ENCODE data around the gene FER. TPM values are rescaled to one million over a fixed set of nuclear protein-coding genes. Genes with fewer than 3 reads are reported as not detected.
A peak's percentile ranks its signal among the peaks of the same experiment; 100 is the strongest.

FER gene
- total RNA-seq, 1 experiment from 2014 or later: 20.6 TPM

DNA sequence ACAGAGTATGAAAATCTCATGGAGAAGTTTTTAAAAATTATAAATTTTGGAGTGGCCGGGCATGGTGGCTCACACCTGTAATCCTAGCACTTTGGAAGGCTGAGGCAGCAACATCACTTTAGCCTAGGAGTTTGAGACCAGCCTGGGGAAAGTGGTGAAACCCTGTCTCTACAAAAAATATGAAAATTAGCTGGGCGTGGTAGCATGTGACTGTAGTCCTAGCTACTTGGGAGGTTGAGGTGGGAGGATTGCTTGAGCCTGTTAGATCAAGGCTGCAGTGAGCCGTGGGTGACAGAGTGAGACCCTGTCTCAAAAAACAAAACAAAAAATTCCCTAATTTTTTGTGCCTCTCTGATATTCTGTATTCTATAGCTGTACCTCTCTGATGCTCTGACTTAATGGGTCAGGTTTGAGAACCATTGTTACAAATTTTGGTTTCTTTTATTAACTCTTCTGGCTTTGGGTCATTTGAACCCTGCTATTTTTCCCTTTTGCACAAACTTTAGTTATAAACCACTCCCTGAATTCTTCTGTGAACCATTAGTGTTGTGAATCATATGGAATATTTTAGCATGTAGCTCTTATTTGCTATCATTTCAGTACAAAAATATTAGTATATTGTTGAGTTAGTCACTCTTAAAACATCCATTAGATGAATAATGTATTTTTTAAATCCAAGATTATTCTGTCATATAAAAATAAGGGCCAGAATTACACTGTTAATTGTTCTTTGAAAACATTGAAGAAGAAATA is 51.0 kb downstream of the FER start:
- Histone ChIP-seq H3K27ac (no peak overlapping the region), H3K79me2 (ENCODE audit: low read depth) (no peaks in the 10 kb centered on the region), H4K20me1 (ENCODE audit: insufficient read depth) (no peaks in the 10 kb centered on the region), H3F3A (ENCODE audit: insufficient read depth, low read depth) (peaks cover 11% of the 10 kb centered on the region; the same call in 1 of the 2 replicates), H3K27me3 (ENCODE audit: insufficient read depth, low read depth) (no peaks in the 10 kb centered on the region), H3K4me1 (replicated peaks; ENCODE audit: insufficient read depth) (peaks cover 8% of the 10 kb centered on the region), H3K4me2 (no peak overlapping the region), H3K9me2 (ENCODE audit: insufficient read depth) (no peaks in the 10 kb centered on the region), H2AFZ (no peak overlapping the region), H3K36me3 (ENCODE audit: low read depth) (peaks cover 5% of the 10 kb centered on the region; the same call in 1 of the 2 replicates), H3K4me3 (no peak overlapping the region), H3K9me3 (ENCODE audit: insufficient read depth, low read depth) (peaks cover 9% of the 10 kb centered on the region)
- no TSS peak for BruUV-seq (replicated peaks)
- TF ChIP-seq, protein P1, sequence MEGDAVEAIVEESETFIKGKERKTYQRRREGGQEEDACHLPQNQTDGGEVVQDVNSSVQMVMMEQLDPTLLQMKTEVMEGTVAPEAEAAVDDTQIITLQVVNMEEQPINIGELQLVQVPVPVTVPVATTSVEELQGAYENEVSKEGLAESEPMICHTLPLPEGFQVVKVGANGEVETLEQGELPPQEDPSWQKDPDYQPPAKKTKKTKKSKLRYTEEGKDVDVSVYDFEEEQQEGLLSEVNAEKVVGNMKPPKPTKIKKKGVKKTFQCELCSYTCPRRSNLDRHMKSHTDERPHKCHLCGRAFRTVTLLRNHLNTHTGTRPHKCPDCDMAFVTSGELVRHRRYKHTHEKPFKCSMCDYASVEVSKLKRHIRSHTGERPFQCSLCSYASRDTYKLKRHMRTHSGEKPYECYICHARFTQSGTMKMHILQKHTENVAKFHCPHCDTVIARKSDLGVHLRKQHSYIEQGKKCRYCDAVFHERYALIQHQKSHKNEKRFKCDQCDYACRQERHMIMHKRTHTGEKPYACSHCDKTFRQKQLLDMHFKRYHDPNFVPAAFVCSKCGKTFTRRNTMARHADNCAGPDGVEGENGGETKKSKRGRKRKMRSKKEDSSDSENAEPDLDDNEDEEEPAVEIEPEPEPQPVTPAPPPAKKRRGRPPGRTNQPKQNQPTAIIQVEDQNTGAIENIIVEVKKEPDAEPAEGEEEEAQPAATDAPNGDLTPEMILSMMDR (conservative IDR thresholded peaks at IDR 0.05): no peak
- no peak for TF ChIP-seq EZH2 (IDR thresholded peaks at IDR 0.05; ENCODE audit: low read depth)
- CTCF ChIA-PET: no interaction called here
- intact Hi-C loops (cut with micrococcal nuclease; ENCODE audit: unreplicated experiment): no loop called here
- POLR2A ChIA-PET (ENCODE audit: unreplicated experiment): no interaction called here
- DNase-seq: no peak

- Histone ChIP-seq H3K36me3 (ENCODE audit: low read depth) (peaks cover 5% of the 10 kb centered on the region; the same call in 1 of the 2 replicates), H3K9me3 (ENCODE audit: insufficient read depth, low read depth) (peaks cover 13% of the 10 kb centered on the region), H3F3A (ENCODE audit: insufficient read depth, low read depth) (peaks cover 11% of the 10 kb centered on the region; the same call in 1 of the 2 replicates), H3K4me2 (peak overlapping the region; percentile 30), H3K4me1 (replicated peaks; ENCODE audit: insufficient read depth) (peaks cover 8% of the 10 kb centered on the region), H3K27me3 (ENCODE audit: insufficient read depth, low read depth) (no peaks in the 10 kb centered on the region), H3K27ac (peak overlapping the region; percentile 39; the same call in 1 of the 2 replicates), H2AFZ (no peak overlapping the region), H3K9me2 (ENCODE audit: insufficient read depth) (no peaks in the 10 kb centered on the region), H4K20me1 (ENCODE audit: insufficient read depth) (no peaks in the 10 kb centered on the region), H3K4me3 (no peak overlapping the region), H3K79me2 (ENCODE audit: low read depth) (no peaks in the 10 kb centered on the region)
- no TSS peak for BruUV-seq (replicated peaks)
- ChIA-PET CTCF (no interaction called here), POLR2A (ENCODE audit: unreplicated experiment) (interaction anchor here (0.8 kb wide), 1 partner anchor 53 kb away, joined by 7 read pairs; no protein-coding TSS in a partner anchor)
- intact Hi-C loops (cut with micrococcal nuclease; ENCODE audit: unreplicated experiment): no loop called here
- TF ChIP-seq EZH2 (IDR thresholded peaks at IDR 0.05; ENCODE audit: low read depth): no peak
- TF ChIP-seq, protein P1 (conservative IDR thresholded peaks at IDR 0.05): no peak
- no peak for DNase-seq
Observed at GRCh38 chr5:108801301-108801700, 53.6 kb downstream of the FER start.

- no peak for TF ChIP-seq EZH2 (IDR thresholded peaks at IDR 0.05; ENCODE audit: low read depth)
- TF ChIP-seq, protein P1 (conservative IDR thresholded peaks at IDR 0.05): no peak
- ChIA-PET CTCF (no interaction called here), POLR2A (ENCODE audit: unreplicated experiment) (interaction anchor here (0.8 kb wide), 1 partner anchor 53 kb away, joined by 7 read pairs; no protein-coding TSS in a partner anchor)
- intact Hi-C loops (cut with micrococcal nuclease; ENCODE audit: unreplicated experiment): no loop called here
- H3K4me2 ChIP-seq: peak overlapping the region; percentile 30
- H3K27me3 ChIP-seq (ENCODE audit: insufficient read depth, low read depth): no peaks in the 10 kb centered on the region
- H3K4me3 ChIP-seq: no peak overlapping the region
- H3K4me1 ChIP-seq (replicated peaks; ENCODE audit: insufficient read depth): peaks cover 8% of the 10 kb centered on the region
- H3K9me3 ChIP-seq (ENCODE audit: insufficient read depth, low read depth): peaks cover 13% of the 10 kb centered on the region
- no TSS peak for BruUV-seq (replicated peaks)
- no peaks in the 10 kb centered on the region for H3K79me2 ChIP-seq (ENCODE audit: low read depth)
- peaks cover 5% of the 10 kb centered on the region; the same call in 1 of the 2 replicates for H3K36me3 ChIP-seq (ENCODE audit: low read depth)
- H3K27ac ChIP-seq: peak overlapping the region; percentile 39; the same call in 1 of the 2 replicates
- H4K20me1 ChIP-seq (ENCODE audit: insufficient read depth): no peaks in the 10 kb centered on the region
- no peak overlapping the region for H2AFZ ChIP-seq
- no peaks in the 10 kb centered on the region for H3K9me2 ChIP-seq (ENCODE audit: insufficient read depth)
- peak; percentile 4 to 74 for DNase-seq
- peaks cover 11% of the 10 kb centered on the region; the same call in 1 of the 2 replicates for H3F3A ChIP-seq (ENCODE audit: insufficient read depth, low read depth)
Observed at GRCh38 chr5:108801776-108802175, 54.1 kb downstream of the FER start.
